NCI-H2081 treated with DMSO at 0.1 percent for 48 hours (cell line): ENCODE data around the gene TUBA4B.

Source experiments
- DNase-seq: peaks from one replicate; lab custom pipeline; 2025; lab: John Stamatoyannopoulos, UW

TUBA4B gene

GRCh38 chr2:219218732-219219701 is 34.0 kb upstream of the TUBA4B start, which contains the start of gene ABCB6:
TSS of gene ABCB6 (minus strand) at chr2:219218958. CDS start at chr2:219218673, 285 bp downstream.
- peak; percentile 66 for DNase-seq

GRCh38 chr2:219219784-219220532 is 33.1 kb upstream of the TUBA4B start:
- no peak for DNase-seq

GRCh38 chr2:219220652-219221402 is 32.2 kb upstream of the TUBA4B start:
- no peak for DNase-seq

DNA sequence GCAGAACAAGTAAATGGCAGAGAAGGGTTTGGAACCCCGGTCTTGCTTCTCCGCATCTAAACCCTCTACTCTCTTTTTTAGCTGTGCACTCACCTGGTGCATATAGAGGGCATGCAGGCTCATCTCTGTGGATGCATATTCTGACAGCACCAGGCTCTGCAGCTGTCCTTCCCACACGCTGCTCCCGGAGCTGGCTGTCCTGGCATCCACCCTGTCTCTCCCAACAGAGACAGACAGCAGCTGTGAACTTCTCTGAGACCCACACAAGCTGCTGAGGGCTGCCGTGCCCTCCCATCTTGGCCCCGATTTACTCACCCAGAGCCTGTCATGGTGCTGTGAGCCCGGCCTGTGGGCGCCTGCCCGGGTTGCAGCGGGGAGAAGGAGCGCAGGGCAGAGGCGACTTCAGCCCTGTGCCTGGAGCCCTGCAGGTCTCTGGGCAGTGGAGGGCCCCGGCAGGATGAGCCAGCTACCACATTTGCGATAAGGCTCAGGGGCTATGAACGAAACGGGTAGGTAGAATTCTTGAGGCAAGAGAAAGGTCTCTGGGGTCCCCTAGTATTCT is 31.0 kb upstream of the TUBA4B start:
- DNase-seq = no peak

DNA sequence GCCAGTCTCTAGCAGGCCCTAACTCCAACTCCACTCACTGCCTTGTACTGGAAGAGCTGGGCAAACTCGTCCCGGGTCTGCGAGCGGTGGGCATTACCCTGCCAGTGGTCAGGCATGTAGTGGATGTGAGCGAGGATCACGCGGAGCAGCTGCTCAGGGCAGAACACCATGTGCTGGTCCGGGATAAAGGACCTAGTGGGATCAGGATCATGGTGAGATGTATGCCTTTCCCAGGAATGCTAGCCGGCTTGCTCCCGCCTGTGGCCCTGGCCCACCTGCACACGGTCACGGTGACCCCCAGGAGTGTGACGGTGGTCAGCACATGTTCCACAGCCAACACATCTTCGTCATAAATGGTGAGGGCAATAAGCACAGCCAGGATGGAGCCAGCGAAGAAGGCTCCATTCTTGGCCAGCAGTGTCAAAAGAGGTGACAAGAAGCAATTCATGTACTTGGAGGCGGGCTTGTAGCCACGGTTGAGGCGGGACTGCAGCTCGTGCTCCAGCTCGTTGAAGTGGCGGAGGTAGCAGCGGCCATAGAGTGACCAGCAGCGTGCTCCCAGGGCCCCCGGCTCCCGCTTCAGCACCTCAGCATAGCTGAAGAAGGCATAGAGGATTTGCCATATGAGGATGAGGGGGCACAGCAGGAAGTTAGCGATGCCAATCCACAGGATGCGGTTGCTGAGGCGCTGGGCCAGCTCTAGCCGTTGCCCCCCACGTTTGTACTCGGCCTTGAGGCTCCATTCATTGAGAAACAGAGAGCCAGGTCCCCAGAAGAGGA is 29.0 kb upstream of the TUBA4B start:
- no peak for DNase-seq

DNA sequence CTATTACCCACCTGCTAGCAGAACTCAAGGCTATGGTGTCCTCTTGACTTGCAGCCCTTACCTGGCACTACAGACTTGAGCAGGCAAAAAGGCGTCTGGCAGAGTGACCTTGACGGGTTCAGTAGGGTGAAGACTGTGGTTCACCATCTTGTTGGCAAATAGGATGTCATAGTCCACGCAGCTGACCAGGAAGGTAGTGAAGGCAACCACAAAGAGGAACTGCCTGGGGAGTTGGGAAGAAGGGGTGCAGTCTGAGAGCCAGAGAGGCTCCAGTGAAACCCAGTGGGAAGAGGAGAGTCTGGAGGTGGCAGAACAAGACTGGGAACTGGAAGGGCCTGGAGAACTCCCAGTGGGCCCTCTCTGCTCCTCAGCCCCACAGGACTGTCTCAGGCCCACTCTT is 27.7 kb upstream of the TUBA4B start:
- no peak for DNase-seq

DNA sequence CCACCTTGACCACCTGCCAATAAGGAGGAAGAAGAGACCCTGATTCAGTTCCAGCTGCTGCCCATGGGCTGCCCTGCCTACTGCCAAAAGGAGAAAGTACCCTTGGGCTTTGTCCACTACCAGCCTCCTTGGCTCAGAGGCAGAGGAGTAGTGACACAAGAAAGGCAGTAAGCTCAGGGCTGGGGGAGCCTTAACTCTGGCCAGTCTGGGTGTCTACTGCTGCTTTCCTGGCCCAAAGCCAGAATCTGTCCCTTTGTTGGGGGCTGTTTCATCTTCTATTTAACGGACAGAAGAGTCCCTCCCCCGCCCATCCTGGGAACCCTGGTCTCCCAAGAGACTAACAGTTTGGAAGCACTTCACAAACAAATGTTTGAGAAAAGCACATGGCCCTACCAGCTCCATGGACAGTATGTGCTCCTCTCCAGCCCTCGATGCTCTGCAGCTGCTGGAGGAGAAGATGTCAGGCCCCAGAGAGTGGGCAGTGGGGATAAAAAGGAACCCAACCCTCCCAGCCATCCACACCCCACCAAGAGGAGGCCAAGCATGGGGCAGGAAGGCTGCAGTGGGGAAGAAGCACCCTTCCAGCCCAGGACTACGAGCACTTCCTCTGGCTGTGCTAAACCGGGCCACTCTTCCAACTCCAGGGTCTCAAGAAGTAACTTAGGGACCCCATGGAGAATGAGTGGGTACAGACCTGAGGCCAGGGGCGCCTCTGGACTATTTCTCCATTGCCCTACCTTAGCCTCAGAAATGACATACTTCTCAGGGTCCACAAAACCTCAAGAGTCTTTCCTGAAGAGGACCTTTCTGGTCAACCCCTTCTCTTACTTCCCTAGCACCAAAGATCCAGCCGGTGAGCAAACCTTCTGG is 24.8 kb upstream of the TUBA4B start:
- DNase-seq = no peak

GRCh38 chr2:219228911-219229304 is 24.1 kb upstream of the TUBA4B start:
- no peak for DNase-seq

GRCh38 chr2:219229305-219230058 is 23.6 kb upstream of the TUBA4B start, which contains the start of the genes ANKZF1 and ATG9A:
TSS of gene ANKZF1 (plus strand) at chr2:219229806. CDS start at chr2:219230258, 452 bp downstream.
TSS of gene ATG9A (minus strand) at chr2:219229636. CDS start at chr2:219228024, 1,612 bp downstream.
- DNase-seq = peak; percentile 93

DNA sequence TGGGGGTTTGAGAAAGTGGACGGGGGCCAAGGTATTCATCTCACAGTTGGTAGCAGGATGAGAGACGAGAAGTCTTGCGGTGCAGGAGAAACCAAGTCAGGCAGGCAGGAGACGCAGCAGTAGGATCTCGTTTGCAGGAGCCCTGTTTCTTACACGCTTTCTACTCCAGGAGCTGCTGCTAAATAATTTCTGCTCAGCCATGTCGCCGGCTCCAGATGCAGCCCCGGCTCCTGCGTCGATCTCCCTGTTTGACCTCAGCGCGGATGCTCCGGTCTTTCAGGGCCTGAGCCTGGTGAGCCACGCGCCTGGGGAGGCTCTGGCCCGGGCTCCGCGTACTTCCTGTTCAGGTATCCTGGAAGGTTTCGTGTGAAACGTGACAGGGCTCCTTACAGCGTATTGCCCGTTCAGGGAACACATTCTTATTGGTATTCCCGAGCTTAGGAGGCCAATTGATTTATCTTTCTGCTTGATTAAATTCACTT is 22.9 kb upstream of the TUBA4B start:
- no peak for DNase-seq

GRCh38 chr2:219234331-219234730 is 18.7 kb upstream of the TUBA4B start:
- DNase-seq = no peak

DNA sequence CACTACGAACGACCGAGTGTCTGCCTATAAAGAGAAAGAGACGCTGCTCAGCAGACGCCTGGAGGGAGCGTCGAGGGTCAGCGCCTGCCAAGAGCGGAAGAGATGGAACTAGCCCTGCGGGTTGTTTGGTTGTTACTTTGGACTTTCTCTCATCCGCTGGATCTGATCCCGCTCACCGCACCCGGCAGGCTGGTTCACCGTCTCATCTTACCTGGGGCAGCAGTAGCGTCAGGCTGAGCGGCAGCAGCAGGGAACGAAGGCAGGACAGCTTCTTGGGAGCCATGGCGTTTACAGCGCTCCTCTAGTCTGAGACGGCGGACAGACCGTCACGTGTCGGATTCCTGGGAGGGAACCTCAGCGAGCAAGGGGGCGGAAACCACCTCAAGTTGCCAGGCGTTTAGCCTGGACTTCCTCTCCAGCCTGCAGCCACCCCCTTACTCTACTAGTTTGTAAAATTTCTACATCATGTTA is 9.7 kb upstream of the TUBA4B start:
- no peak for DNase-seq

- no peak for DNase-seq
Observed at GRCh38 chr2:219244789-219245147, 8.3 kb upstream of the TUBA4B start.

GRCh38 chr2:219245148-219245898 is 7.7 kb upstream of the TUBA4B start, which contains the start of the genes GLB1L and STK16:
TSS of gene GLB1L (minus strand) at chr2:219245444. CDS start at chr2:219243573, 1,871 bp downstream.
TSS of gene STK16 (plus strand) at chr2:219245479. CDS start at chr2:219246000, 521 bp downstream.
- no peak for DNase-seq

DNA sequence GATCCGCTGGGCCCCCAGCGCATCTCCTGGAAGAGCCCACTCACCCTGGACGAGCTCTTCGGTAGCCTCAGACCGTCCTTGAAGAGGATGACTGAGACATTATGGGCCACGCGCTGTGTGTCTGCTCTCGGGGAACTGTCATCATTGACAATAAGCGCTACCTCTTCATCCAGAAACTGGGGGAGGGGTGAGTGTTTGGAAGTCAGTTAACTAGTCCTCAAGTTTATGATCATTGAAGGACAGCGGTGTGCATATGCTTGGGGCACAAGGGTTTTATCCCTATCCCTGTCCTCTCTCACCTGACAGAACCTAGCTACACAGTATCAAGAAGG is 7.2 kb upstream of the TUBA4B start:
- no peak for DNase-seq

DNA sequence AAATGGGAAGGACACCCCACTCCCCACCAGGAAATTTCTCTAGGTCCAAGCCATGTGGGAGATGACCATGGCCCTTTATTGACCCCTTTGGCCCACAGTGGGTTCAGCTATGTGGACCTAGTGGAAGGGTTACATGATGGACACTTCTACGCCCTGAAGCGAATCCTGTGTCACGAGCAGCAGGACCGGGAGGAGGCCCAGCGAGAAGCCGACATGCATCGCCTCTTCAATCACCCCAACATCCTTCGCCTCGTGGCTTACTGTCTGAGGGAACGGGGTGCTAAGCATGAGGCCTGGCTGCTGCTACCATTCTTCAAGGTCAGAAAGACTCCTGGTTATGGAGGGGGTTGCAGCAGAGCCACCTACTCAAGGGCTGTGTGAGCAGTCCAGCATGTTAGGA is 6.5 kb upstream of the TUBA4B start:
- DNase-seq = no peak

DNA sequence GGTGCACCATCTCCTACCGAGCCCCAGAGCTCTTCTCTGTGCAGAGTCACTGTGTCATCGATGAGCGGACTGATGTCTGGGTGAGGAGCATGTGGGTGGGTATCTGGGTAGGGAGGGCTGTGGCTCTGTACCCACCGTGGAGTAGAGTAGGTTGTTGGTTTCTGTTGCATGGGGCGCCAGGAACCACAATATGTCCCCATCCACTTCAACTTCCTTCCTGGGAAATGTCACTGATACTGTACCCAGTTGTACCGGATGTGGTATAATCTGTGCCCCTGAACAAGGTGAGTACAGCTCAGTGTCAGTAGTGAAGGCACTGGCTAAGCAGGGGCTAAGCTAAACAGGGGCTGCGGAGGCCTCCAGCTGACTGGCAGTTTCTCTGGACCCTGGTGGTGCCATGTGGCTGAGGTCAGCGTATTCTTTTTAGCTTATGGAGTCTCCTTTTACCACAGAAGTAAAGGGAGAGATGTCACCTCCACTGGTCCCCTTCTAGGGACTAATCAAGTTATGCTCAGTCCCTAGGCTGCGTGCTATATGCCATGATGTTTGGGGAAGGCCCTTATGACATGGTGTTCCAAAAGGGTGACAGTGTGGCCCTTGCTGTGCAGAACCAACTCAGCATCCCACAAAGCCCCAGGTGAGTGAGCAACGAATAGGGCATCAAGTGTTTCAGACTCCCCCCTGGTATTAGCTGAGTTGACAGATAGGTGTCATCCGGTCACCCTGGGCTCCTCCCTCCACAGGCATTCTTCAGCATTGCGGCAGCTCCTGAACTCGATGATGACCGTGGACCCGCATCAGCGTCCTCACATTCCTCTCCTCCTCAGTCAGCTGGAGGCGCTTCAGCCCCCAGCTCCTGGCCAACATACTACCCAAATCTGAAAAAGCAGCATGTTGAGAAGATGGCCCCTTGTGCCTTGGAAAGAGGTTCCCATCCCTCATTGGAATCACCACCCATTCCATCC is 5.1 kb upstream of the TUBA4B start:
- DNase-seq = no peak
